Erythroblast (primary cell): Measurements from ENCODE around the gene AHNAK.
A peak's percentile ranks its signal among the peaks of the same experiment; 100 is the strongest.
"Not testable (repeated sequence)": the region's sequence is repeated elsewhere in the genome, so short reads cannot be mapped to it uniquely, and the experiment has no call there.

Source experiments
- DNase-seq, 2 experiments: peaks; one replicate each; lab custom pipeline; 2025; lab: John Stamatoyannopoulos, UW
- GATA1 ChIP-seq: IDR thresholded peaks from 2 replicates; pipeline ENCODE4 v1.6.1; 2011; ENCODE audit warnings: low read depth, mild to moderate bottlenecking, control low read depth, low read length, moderate library complexity
- POLR2A ChIP-seq: IDR thresholded peaks from 2 replicates; pipeline ENCODE4 v1.6.1; 2011; ENCODE audit warnings: mild to moderate bottlenecking, low read length

The AHNAK gene

DNA sequence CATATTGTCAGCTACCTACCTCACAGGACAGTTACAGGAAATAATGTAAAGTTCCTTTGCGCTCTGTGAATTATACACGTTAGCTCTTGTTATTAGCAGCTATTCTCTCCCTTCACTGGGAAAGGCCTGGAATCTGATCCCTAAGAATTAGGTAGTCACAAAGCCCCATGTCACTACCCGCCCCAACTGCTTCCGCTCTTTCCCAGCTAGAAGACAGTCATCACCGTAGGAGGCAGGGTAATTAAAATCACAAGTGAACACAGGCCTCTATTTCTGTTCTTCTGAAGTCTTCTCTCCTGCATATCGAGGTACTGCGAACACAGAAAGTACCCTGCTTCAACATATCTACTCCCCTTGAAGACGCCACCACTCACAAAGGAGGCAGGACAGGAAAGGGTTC is 12.6 kb upstream of the AHNAK start:
- TF ChIP-seq POLR2A (no peak), GATA1 (no peak)
- no peak for DNase-seq

DNA sequence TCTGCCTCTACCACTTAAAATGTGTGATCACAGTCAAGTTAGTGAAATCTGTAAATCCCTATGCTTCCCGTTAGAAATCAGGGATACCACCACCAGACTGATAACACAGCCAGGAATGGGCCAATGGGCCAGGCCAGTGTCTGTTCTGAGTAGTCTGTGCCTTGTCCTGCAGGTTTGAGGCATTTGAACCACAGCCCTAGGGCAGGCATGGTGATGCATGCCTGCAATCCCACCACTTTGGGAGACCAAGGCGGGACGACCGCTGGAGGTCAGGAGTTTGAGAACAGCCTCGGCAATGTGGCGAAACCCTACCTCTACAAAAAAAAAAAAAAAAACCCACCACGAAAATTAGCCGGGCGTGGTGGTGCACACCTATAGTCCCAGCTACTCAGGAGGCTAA is 12.1 kb upstream of the AHNAK start:
- TF ChIP-seq POLR2A (no peak), GATA1 (no peak)
- no peak for DNase-seq

DNA sequence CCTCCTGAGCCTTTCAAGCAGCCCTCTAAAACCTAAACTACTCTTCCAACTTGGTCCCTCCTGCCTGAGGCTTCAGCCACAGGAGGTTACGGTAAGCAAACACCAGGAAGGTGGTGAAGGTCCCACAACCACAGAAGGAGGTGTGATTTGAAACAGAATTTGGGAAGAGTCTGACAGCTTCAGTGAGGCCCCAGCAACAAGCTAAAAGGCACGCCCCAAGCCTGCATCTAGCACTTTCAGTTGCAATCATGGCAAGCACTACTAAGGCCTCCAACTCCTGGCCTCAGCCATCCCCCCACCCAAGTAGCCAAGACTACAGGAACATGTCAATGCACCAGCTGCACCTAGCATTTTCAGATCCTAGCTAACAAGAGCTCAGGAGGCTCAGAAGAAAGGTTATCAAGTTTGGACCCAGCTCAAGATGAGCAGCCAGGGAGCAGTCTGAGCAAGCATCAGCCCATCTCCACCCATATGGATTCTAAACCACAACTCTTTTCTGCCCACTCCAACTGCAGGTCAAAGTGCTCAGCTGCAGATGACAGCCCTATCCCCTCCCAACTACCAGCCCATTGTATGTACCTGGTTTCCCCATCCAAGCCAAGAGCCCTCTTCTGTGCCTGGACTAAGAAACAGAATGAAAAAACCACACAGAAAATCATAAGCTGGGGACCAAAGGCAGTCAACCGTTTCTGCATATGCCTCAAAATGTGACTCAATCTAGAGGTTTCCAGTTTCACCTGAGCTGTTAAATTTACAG is 10.4 kb upstream of the AHNAK start:
- DNase-seq = peak in 1 of 2 experiments; percentile 60
- no peak for TF ChIP-seq GATA1
- TF ChIP-seq POLR2A = no peak

- DNase-seq = peak; percentile 57 to 74
- TF ChIP-seq POLR2A (peak; percentile 24), GATA1 (no peak)
These were observed 9.7 kb upstream of the AHNAK start for GRCh38 chr11:62556108-62556874.

DNA sequence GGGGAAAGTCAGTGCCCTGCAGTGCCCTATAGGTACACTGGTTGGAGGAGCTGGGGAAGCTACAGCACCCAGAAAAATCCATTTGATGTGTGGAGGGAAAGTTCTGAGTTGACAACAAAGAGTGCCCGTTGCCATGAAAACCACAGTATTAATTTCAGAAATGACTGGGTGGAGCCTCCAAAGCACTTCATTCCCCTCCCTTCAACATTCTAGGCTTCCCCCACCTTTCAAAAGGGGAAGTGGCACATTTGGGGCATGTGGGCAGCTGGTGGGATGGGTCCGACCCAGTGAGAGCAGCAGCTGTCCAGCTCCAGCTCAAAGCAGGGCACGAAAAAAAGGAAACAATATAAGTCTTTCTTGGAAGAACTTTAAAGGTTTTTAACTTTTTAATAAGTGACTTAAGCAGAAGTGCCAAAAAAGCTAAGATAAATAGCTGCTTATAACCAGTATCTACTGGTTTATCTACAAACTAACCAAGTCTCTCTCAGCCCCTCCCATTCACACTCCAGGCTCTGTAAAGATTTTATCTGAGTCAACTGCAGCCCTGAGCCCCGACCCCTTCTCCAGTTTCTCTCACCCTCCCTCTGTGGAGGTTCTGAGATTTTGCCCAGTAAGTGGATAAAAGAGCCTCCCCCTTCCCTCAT is 9.0 kb upstream of the AHNAK start:
- TF ChIP-seq GATA1 = no peak
- peak; percentile 3 for TF ChIP-seq POLR2A
- peak; percentile 48 to 54 for DNase-seq

- no peak for TF ChIP-seq POLR2A
- no peak for TF ChIP-seq GATA1
- no peak for DNase-seq
These were observed 8.0 kb upstream of the AHNAK start for GRCh38 chr11:62554387-62555167.

GRCh38 chr11:62553839-62554361 is 7.3 kb upstream of the AHNAK start:
- DNase-seq = no peak
- TF ChIP-seq POLR2A (no peak), GATA1 (no peak)

DNA sequence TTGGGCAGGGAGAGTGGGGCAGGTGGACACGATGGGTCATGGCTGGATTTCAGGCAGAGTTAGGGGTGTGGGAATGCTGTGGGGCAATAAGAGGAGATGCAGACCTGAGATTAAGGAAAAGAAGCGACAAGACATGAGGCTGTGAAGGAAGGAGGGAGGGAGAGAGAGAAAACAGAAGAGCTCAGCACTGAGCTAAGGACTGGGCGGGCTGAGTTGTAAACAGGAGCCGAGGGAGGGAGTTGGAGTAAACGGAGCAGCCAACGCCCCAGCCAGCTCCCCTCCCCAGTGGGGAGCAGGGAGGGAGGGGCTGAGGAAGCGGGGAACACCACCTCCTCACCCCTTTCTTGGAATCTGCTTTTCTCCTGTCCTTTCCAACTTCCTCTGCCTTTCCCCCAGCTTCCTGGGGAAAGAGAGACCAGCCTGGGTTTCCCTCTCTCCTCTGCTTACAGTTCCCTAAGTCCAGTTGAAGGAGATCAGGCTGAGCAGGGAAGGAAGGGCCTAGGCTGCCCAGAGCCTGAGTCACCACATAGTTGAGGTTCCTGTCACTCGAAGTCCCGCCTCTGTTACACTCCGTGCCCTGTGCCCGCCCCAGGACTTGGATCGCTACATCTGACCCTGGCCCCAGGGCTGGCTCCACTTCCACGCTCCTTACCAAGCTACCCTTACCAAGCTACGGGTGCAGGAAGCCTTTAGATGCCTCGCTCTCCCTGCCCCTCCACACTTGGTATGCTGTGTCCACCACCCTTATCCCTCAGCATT is 6.7 kb upstream of the AHNAK start:
- no peak for TF ChIP-seq GATA1
- peak; percentile 56 for TF ChIP-seq POLR2A
- peak; percentile 81 to 87 for DNase-seq

DNA sequence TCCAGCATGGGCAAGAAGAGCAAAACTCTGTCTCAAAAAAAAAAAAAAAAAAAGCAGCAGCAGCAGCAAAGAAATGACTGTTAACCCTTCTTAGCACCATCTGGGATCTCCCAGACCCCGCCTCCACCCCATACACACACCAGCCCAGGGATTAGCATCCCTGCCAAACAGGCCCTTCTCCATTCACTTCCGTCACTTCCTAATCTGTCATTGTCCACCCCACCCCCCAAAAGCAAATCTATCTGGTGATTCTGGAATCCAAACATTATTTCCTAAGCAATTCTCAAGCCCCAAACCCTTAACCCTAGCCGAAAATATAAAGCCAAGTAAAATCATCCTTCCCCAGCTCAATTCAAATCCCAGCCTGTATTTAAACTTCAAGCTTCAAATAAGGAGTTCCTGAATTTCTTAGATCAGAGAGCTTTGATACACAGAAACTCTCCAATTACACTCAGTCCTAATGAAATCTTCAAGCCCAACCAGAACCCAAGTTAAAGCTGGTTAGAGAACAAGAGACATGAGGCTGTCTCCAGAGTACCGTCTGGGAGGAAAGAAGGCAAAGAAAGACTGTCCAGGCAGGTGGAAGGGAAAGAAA is 6.0 kb upstream of the AHNAK start:
- DNase-seq = no peak
- TF ChIP-seq POLR2A (no peak), GATA1 (no peak)

- DNase-seq = not testable (repeated sequence)
These were observed 3.9 kb upstream of the AHNAK start for GRCh38 chr11:62550478-62550877.

- no peak for TF ChIP-seq POLR2A
- TF ChIP-seq GATA1 = no peak
- DNase-seq = no peak
These were observed 2.1 kb upstream of the AHNAK start for GRCh38 chr11:62548545-62549335.

GRCh38 chr11:62547691-62548281 is 1.2 kb upstream of the AHNAK start:
- TF ChIP-seq POLR2A (no peak), GATA1 (no peak)
- DNase-seq = no peak
